Measurements from ENCODE around the gene TSPAN6. TPM values are rescaled to one million over a fixed set of nuclear protein-coding genes. Genes with fewer than 3 reads are reported as not detected.

The TSPAN6 gene
- not detected for total RNA-seq

GRCh38 chrX:100636321-100636991 lies at the start of gene TSPAN6:
Gene TSPAN6, minus strand, starts transcription at chrX:100636806. Its CDS starts 112 bp downstream, at chrX:100636694.

GRCh38 chrX:100643956-100644860 lies 7.6 kb upstream of the TSPAN6 start, which contains the start of gene SRPX2:
Gene SRPX2, plus strand, starts transcription at chrX:100644199. Its CDS starts 2,124 bp downstream, at chrX:100646323.

GRCh38 chrX:100584611-100585010 lies 52.0 kb downstream of the TSPAN6 start, which contains the start of gene TNMD:
Gene TNMD, plus strand, starts transcription at chrX:100584936. Its CDS starts 83 bp downstream, at chrX:100585019.

Other genes with a start within 250 kb of the TSPAN6 start
- gene PCDH19, start 226.5 kb downstream of the TSPAN6 start, total RNA-seq = not detected
- gene TNMD, start 51.9 kb downstream of the TSPAN6 start, total RNA-seq = not detected
- gene SRPX2, start 7.4 kb upstream of the TSPAN6 start, total RNA-seq = not detected
- not detected for gene SYTL4, start 95.3 kb upstream of the TSPAN6 start, total RNA-seq
- gene CSTF2, start 183.6 kb upstream of the TSPAN6 start, total RNA-seq = 10 to 100 TPM; 27.3 to 28.0 TPM
- gene NOX1, start 237.6 kb upstream of the TSPAN6 start, total RNA-seq = not detected

All from activated naive CD4-positive, alpha-beta T cell treated with anti-CD3 and anti-CD28 coated beads, Interleukin-2, amount 10 ng/mL, durations not matched to agents 5 hours and 36 hours (primary cell).